ENCODE data around the gene MRPL40.

Gene MRPL40

DNA sequence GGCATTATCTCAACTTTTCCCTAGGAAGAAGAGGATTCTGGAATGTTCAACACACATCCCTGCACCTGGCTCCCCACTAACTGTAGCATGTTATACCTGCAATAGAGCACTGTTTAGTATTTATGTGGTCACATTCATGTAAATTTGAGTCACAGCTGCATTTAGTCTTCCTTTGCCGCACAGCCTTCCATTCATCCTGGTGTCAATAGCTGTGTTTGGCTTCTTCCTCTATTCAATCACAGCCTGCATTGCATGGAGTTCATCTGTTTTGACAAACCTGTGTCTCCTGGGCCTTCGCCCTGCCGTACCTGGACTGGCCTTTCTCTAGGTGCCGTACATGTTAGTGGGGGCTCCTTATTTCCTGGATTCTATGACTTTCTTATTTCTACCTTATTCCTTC lies 19.2 kb downstream of the MRPL40 start:
- no peak overlapping the region for H3K27ac ChIP-seq (ENCODE audit: low read depth, low read length, severe bottlenecking)
- WGBS, 2 experiments (ENCODE audit: insufficient coverage in 2 of 2): 92 to 100% methylated on average over 2 to 4 of the region's 4 CpGs
- H3K4me1 ChIP-seq (ENCODE audit: control insufficient read depth, insufficient read depth, low read length, poor library complexity, severe bottlenecking): peaks cover 8% of the 10 kb centered on the region
- H3K4me3 ChIP-seq (ENCODE audit: extremely low read depth, insufficient read depth, low read length, poor library complexity, severe bottlenecking): no peak overlapping the region
- H3K9me3 ChIP-seq (ENCODE audit: control insufficient read depth, low read length): no peaks in the 10 kb centered on the region
- H3K36me3 ChIP-seq (ENCODE audit: control insufficient read depth, insufficient read depth, low read length): peaks cover 80% of the 10 kb centered on the region

DNA sequence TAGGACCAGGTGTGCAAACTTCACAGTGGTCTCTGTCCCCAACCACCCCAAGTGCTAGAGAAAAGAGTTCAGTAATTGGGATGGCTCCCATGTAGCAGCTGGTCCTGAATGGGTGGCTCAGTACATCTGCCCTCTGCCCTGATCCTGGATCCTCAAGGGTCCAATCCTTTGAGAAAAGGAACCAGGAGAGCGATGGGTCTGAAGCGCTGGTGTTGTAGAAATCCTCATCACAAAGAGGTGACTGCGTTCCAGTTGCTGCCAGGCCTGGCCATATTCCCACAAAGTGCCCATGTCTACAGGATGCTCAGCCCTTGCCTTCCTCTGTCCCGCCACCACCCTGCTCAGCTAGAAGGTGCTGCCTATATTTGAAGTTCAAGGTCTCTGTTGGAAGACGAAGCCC lies 21.4 kb downstream of the MRPL40 start:
- Histone ChIP-seq H3K4me1 (ENCODE audit: control insufficient read depth, insufficient read depth, low read length, poor library complexity, severe bottlenecking) (peaks cover 8% of the 10 kb centered on the region), H3K9me3 (ENCODE audit: control insufficient read depth, low read length) (no peaks in the 10 kb centered on the region), H3K36me3 (ENCODE audit: control insufficient read depth, insufficient read depth, low read length) (peaks cover 97% of the 10 kb centered on the region), H3K4me3 (ENCODE audit: extremely low read depth, insufficient read depth, low read length, poor library complexity, severe bottlenecking) (no peak overlapping the region), H3K27ac (ENCODE audit: low read depth, low read length, severe bottlenecking) (no peak overlapping the region)
- whole genome bisulfite sequencing, 2 experiments (ENCODE audit: insufficient coverage in 2 of 2): 90 to 94% methylated on average over 4 to 5 of the region's 5 CpGs

DNA sequence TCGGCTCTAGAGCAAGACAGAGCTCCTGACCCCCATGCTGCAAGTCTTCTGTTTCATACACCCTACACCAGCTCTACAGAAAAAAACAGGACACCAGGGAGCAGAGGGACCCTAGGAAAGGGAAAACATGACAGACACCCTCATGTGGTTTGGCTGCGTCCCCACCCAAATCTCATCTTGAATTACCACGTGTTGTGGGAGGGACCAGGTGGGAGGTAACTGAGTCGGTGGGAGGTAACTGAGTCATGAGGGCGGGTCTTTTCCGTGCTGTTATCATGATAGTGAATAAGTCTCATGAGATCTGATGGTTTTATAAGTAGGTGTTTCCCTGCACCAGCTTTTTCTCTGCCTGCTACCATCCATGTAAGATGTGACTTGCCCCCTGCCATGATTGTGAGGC lies 21.8 kb downstream of the MRPL40 start:
- 94 to 100% methylated on average over 2 to 6 of the region's 6 CpGs for WGBS, 2 experiments (ENCODE audit: insufficient coverage in 2 of 2)
- no peak overlapping the region for H3K4me3 ChIP-seq (ENCODE audit: extremely low read depth, insufficient read depth, low read length, poor library complexity, severe bottlenecking)
- peaks cover 8% of the 10 kb centered on the region for H3K4me1 ChIP-seq (ENCODE audit: control insufficient read depth, insufficient read depth, low read length, poor library complexity, severe bottlenecking)
- H3K9me3 ChIP-seq (ENCODE audit: control insufficient read depth, low read length): no peaks in the 10 kb centered on the region
- H3K27ac ChIP-seq (ENCODE audit: low read depth, low read length, severe bottlenecking): no peak overlapping the region
- H3K36me3 ChIP-seq (ENCODE audit: control insufficient read depth, insufficient read depth, low read length): peaks cover 95% of the 10 kb centered on the region

DNA sequence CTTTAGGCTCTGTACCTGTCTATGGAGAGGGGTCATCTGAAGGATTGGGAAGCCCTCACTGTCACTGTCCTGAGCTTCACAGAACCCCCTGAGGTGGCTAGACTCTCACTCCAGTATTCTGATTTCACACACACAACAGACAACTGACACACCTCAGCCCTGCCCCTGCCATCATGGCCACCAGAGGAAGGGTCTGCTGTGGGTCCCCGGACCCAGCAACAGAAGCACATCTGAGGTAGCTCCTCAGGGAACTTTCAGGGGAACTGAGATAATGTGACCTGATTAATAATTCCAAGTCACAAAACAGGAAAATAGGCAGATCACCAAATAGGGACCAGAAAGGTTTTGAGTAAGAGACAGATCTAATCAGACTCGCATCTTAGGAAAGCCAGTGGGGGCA lies 22.7 kb downstream of the MRPL40 start:
- H3K36me3 ChIP-seq (ENCODE audit: control insufficient read depth, insufficient read depth, low read length): peaks cover 94% of the 10 kb centered on the region
- H3K4me3 ChIP-seq (ENCODE audit: extremely low read depth, insufficient read depth, low read length, poor library complexity, severe bottlenecking): no peak overlapping the region
- no peak overlapping the region for H3K27ac ChIP-seq (ENCODE audit: low read depth, low read length, severe bottlenecking)
- H3K4me1 ChIP-seq (ENCODE audit: control insufficient read depth, insufficient read depth, low read length, poor library complexity, severe bottlenecking): peaks cover 8% of the 10 kb centered on the region
- no peaks in the 10 kb centered on the region for H3K9me3 ChIP-seq (ENCODE audit: control insufficient read depth, low read length)
- 89% methylated on average over 1 of the region's 2 CpGs; no CpG with 5 or more reads in 1 of the 2 experiments for WGBS, 2 experiments (ENCODE audit: insufficient coverage in 2 of 2)

DNA sequence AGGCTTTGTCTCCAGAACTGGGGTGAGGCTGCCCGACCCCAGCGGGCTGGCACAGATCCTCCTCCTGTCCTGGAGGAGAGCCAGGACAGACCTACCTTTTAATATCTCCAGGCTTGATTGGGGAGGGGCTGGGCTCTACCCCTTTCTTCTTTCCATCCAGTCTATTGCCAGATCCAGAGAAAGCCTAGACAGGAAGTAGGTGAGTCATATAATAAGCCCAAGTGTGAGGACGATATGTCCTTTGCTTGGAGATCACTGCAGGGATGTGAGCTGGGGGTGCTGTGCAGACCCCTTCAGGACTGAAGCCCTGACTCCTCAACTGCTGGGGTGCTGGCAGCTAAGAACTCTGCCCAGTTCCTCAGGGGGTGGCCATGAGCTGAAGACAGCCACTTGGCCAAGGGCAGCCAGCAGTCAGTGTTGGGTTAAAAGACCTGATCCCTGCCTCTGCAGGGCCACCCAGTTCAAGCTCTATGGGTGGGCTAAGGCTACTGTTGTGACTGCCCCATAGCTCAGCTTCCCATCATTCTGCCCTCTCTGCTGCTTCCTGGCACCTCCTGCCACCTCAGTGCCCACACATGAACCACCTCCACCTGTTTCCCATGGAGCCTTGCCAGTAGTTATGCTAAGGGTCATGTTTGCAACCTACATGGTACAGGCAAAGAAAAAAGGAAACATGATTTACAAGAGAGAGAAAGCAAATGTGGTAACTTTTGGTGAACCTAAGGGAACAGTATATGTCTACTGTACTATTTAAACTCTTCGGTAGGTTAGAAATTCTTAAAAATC lies 23.4 kb downstream of the MRPL40 start:
- Histone ChIP-seq H3K4me3 (ENCODE audit: extremely low read depth, insufficient read depth, low read length, poor library complexity, severe bottlenecking) (no peak overlapping the region), H3K4me1 (ENCODE audit: control insufficient read depth, insufficient read depth, low read length, poor library complexity, severe bottlenecking) (peaks cover 8% of the 10 kb centered on the region), H3K9me3 (ENCODE audit: control insufficient read depth, low read length) (no peaks in the 10 kb centered on the region), H3K36me3 (ENCODE audit: control insufficient read depth, insufficient read depth, low read length) (peaks cover 94% of the 10 kb centered on the region), H3K27ac (ENCODE audit: low read depth, low read length, severe bottlenecking) (no peak overlapping the region)
- 89 to 97% methylated on average over 3 to 4 of the region's 4 CpGs for WGBS, 2 experiments (ENCODE audit: insufficient coverage in 2 of 2)

DNA sequence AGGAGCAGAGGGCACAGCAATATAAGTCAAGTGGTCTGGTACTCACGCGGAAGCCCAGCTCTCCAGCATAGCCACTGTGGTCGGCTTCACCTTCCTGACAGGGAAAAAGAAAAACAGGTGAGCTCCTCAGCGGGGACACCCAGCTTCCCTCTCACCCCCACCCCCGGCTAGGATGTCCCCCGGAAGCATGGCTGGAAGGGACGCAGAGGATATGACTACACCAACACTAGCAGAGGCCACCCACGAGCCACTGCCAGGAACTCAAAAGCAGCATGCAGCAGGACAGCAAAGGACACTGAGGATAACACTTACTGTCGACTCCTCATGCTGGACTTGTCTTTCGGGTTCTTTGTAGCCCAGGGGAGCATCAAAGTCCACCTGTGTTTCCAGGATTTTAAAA lies 24.2 kb downstream of the MRPL40 start:
- Histone ChIP-seq H3K4me1 (ENCODE audit: control insufficient read depth, insufficient read depth, low read length, poor library complexity, severe bottlenecking) (peaks cover 8% of the 10 kb centered on the region), H3K4me3 (ENCODE audit: extremely low read depth, insufficient read depth, low read length, poor library complexity, severe bottlenecking) (no peak overlapping the region), H3K27ac (ENCODE audit: low read depth, low read length, severe bottlenecking) (no peak overlapping the region), H3K9me3 (ENCODE audit: control insufficient read depth, low read length) (no peaks in the 10 kb centered on the region), H3K36me3 (ENCODE audit: control insufficient read depth, insufficient read depth, low read length) (peaks cover 95% of the 10 kb centered on the region)
- 95 to 98% methylated on average over 5 to 7 of the region's 10 CpGs for WGBS, 2 experiments (ENCODE audit: insufficient coverage in 2 of 2)

DNA sequence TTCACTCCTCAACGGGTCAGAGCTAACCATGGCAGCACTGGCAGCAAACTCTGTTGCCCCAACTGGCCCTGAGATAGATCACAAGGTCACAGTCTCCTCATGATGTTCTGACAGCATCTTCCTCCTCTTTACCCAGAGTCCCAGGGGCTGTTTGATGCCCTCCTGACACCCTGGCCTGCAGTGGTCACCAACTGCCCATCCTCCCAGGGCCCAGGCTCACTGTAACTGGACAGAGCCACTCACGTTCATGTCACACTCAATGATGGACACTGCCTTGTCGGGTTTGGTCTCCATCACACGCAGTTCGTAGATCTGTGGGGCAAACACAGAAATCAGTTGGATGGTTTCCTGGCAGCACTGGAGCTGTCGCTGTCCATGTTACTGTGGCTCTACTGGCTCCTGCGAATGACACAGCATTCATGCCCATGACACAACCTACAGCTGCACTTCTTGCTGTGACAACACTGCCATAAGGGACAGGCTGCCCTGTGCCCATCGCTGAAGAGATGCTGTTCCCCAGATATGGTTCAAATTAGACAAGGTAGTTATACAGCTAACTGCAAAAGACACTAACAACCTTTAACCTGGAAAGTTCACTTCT lies 25.6 kb downstream of the MRPL40 start:
- Histone ChIP-seq H3K9me3 (ENCODE audit: control insufficient read depth, low read length) (no peaks in the 10 kb centered on the region), H3K27ac (ENCODE audit: low read depth, low read length, severe bottlenecking) (no peak overlapping the region), H3K4me1 (ENCODE audit: control insufficient read depth, insufficient read depth, low read length, poor library complexity, severe bottlenecking) (peaks cover 8% of the 10 kb centered on the region), H3K36me3 (ENCODE audit: control insufficient read depth, insufficient read depth, low read length) (peaks cover 88% of the 10 kb centered on the region), H3K4me3 (ENCODE audit: extremely low read depth, insufficient read depth, low read length, poor library complexity, severe bottlenecking) (no peak overlapping the region)
- WGBS, 2 experiments (ENCODE audit: insufficient coverage in 2 of 2): 97 to 99% methylated on average over 8 of the region's 8 CpGs

DNA sequence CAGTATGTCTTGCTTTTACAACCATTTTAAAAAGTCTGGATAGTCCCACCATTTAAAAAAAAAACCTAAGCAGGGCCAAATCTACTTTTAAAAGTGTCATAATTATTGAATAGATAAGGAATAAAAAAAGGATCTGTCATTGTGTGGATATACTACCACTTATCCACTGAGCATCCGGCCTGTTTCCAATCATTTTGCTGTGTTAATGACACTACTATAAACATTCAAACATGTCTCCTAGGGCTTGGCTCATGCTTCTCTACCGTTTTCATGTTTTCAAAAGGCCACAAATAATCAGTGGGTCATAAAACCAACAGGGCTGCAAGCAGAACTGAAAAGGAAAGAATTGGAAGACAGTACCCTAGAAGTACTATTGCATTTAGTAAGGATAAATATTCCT lies 27.7 kb downstream of the MRPL40 start:
- H3K9me3 ChIP-seq (ENCODE audit: control insufficient read depth, low read length): no peaks in the 10 kb centered on the region
- H3K36me3 ChIP-seq (ENCODE audit: control insufficient read depth, insufficient read depth, low read length): peaks cover 79% of the 10 kb centered on the region
- H3K27ac ChIP-seq (ENCODE audit: low read depth, low read length, severe bottlenecking): no peak overlapping the region
- 100% methylated on average over 1 of the region's 2 CpGs; no CpG with 5 or more reads in 1 of the 2 experiments for WGBS, 2 experiments (ENCODE audit: insufficient coverage in 2 of 2)
- no peak overlapping the region for H3K4me3 ChIP-seq (ENCODE audit: extremely low read depth, insufficient read depth, low read length, poor library complexity, severe bottlenecking)
- peaks cover 16% of the 10 kb centered on the region for H3K4me1 ChIP-seq (ENCODE audit: control insufficient read depth, insufficient read depth, low read length, poor library complexity, severe bottlenecking)

DNA sequence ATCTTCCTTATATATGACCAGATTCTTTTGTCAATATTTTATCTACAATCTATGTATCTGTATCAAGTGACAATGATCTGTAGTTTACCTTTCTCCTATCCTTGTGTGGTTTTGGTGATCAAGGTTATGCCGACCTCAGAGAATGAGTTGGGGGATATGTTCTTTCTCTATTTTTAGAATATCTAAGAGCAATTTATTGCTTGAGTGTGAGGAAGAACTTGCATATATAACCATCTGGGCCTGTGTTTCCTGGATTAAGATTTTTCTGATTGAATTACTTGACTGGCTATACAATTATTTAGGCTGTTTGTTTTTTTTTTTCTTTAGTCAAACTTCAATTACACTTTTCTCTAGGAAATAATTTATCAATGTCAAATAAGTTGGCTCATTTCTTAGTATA lies 29.2 kb downstream of the MRPL40 start:
- Histone ChIP-seq H3K36me3 (ENCODE audit: control insufficient read depth, insufficient read depth, low read length) (peaks cover 78% of the 10 kb centered on the region), H3K9me3 (ENCODE audit: control insufficient read depth, low read length) (no peaks in the 10 kb centered on the region), H3K27ac (ENCODE audit: low read depth, low read length, severe bottlenecking) (no peak overlapping the region), H3K4me1 (ENCODE audit: control insufficient read depth, insufficient read depth, low read length, poor library complexity, severe bottlenecking) (peaks cover 9% of the 10 kb centered on the region), H3K4me3 (ENCODE audit: extremely low read depth, insufficient read depth, low read length, poor library complexity, severe bottlenecking) (no peak overlapping the region)
- WGBS, 2 experiments (ENCODE audit: insufficient coverage in 2 of 2): no CpG with 5 or more reads among the region's 1 CpG

DNA sequence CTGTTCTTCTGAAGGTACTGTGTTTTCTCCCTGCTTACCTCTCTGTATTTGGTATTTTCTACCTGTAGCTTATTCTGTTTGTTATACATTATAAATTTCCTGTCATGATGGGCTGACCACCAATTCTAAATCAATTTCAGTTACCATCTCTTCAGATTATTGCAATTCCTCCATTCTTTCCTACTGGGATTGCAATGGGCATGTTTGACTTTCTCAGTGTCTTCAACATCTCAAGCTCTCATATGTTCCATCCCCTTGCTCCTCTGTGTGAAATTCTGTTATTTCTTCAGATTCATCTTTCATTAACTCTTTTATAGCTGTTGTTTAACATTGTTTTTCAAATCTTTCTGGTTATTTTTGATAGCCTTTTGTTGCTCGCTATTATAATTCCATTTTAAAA lies 30.7 kb downstream of the MRPL40 start:
- WGBS, 2 experiments (ENCODE audit: insufficient coverage in 2 of 2): no CpG with 5 or more reads among the region's 1 CpG
- Histone ChIP-seq H3K36me3 (ENCODE audit: control insufficient read depth, insufficient read depth, low read length) (peaks cover 78% of the 10 kb centered on the region), H3K27ac (ENCODE audit: low read depth, low read length, severe bottlenecking) (no peak overlapping the region)

More for the DNA sequence above, 30.7 kb downstream of the MRPL40 start:
- no peak overlapping the region for H3K4me3 ChIP-seq (ENCODE audit: extremely low read depth, insufficient read depth, low read length, poor library complexity, severe bottlenecking)
- H3K9me3 ChIP-seq (ENCODE audit: control insufficient read depth, low read length): no peaks in the 10 kb centered on the region
- H3K4me1 ChIP-seq (ENCODE audit: control insufficient read depth, insufficient read depth, low read length, poor library complexity, severe bottlenecking): peaks cover 9% of the 10 kb centered on the region

Measured in mesodermal cell (in vitro differentiated cells).